SK-N-SH (cell line): Measurements from ENCODE around the gene DZIP3. TPM values are rescaled to one million over a fixed set of nuclear protein-coding genes. Genes with fewer than 3 reads are reported as not detected.

Experiments
- CTCF ChIA-PET: fragments of 300-600, 350-600 bp; formaldehyde crosslinking; extraction: SDS; loops from one replicate; lab custom pipeline; 2021; lab: Yijun Ruan, JAX
- POLR2A ChIA-PET: fragments of 350-600 bp; sonication (Branson Sonifier 250); formaldehyde crosslinking; extraction: SDS; loops from one replicate; lab custom pipeline; 2020; ENCODE audit warnings: antibody characterized with exemption, inconsistent platforms; lab: Yijun Ruan, JAX
- DNase-seq: peaks from one replicate; pipeline ENCODE4 v3.0.0; 2012
- H2AFZ ChIP-seq: fragments of 200-600 bp; sonication (generic); 2 replicates; pipeline ENCODE4 v1.8.1; 2016; ENCODE audit warnings: antibody characterized with exemption, mild to moderate bottlenecking, low read depth
- H3F3A ChIP-seq: fragments of 200-600 bp; sonication (generic); replicated peaks from 2 replicates; pipeline ENCODE3; 2016; ENCODE audit warnings: antibody characterized with exemption, mild to moderate bottlenecking; ENCODE audit not compliant: insufficient read depth
- H3K27ac ChIP-seq, 2 experiments: fragments of 200-500 bp in 1 of 2; fragments of 200-600 bp in 1 of 2; sonication (Bioruptor generic) in 1 of 2; sonication (generic), shearing (Covaris generic) in 1 of 2; 2 replicates each; pipeline versions ENCODE4 v1.5.1 to v1.6.1; 2014 to 2016; ENCODE audit warnings: low read depth in 2 of 2, inconsistent platforms in 1 of 2, low read length in 1 of 2, mild to moderate bottlenecking in 1 of 2, mixed read lengths in 1 of 2
- H3K27me3 ChIP-seq: fragments of 200-600 bp; sonication (generic), shearing (Covaris generic); 2 replicates; pipeline ENCODE4 v1.6.1; 2016; ENCODE audit warnings: mixed run types; ENCODE audit not compliant: insufficient read depth
- H3K36me3 ChIP-seq, 2 experiments: fragments of 200-500 bp in 1 of 2; fragments of 200-600 bp in 1 of 2; sonication (Bioruptor generic) in 1 of 2; sonication (generic) in 1 of 2; replicated peaks in 1 of 2; 2 replicates each; pipeline versions ENCODE3 to v1.5.1; 2014 to 2016; ENCODE audit warnings: low read length in 1 of 2, mild to moderate bottlenecking in 1 of 2; ENCODE audit not compliant: insufficient read depth in 2 of 2, control insufficient read depth in 1 of 2
- H3K4me1 ChIP-seq, 2 experiments: fragments of 200-500 bp in 1 of 2; fragments of 200-600 bp in 1 of 2; sonication (Bioruptor generic) in 1 of 2; sonication (generic), shearing (Covaris generic) in 1 of 2; 2 replicates each; pipeline versions ENCODE4 v1.5.1 to v1.6.1; 2014 to 2016; ENCODE audit warnings: low read depth in 1 of 2, low read length in 1 of 2, mixed run types in 1 of 2; ENCODE audit not compliant: insufficient read depth in 2 of 2, control insufficient read depth in 1 of 2
- H3K4me2 ChIP-seq: fragments of 200-600 bp; sonication (generic), shearing (Covaris generic); 2 replicates; pipeline ENCODE4 v1.6.1; 2017; ENCODE audit warnings: mixed run types
- H3K4me3 ChIP-seq, 2 experiments: fragments of 200-500 bp in 1 of 2; fragments of 200-600 bp in 1 of 2; sonication (Bioruptor generic) in 1 of 2; sonication (generic), shearing (Covaris generic) in 1 of 2; 2 replicates each; pipeline versions ENCODE4 v1.5.1 to v1.8.1; 2014 to 2016; ENCODE audit warnings: low read depth in 2 of 2, inconsistent platforms in 1 of 2, low read length in 1 of 2, mild to moderate bottlenecking in 1 of 2, mixed read lengths in 1 of 2, moderate library complexity in 1 of 2
- H3K79me2 ChIP-seq: fragments of 200-600 bp; sonication (generic); 2 replicates; pipeline ENCODE4 v1.8.1; 2017; ENCODE audit warnings: mild to moderate bottlenecking; ENCODE audit not compliant: insufficient read depth
- H3K9ac ChIP-seq: fragments of 200-600 bp; sonication (generic); 2 replicates; pipeline ENCODE4 v1.6.1; 2017; ENCODE audit warnings: mixed run types
- H3K9me2 ChIP-seq: fragments of 200-600 bp; sonication (generic); 2 replicates; pipeline ENCODE4 v1.6.1; 2017; ENCODE audit warnings: mixed run types
- H3K9me3 ChIP-seq: fragments of 200-600 bp; sonication (generic); 2 replicates; pipeline ENCODE4 v1.6.1; 2017; ENCODE audit warnings: mixed run types, mild to moderate bottlenecking, moderate library complexity
- H4K20me1 ChIP-seq: fragments of 200-600 bp; sonication (generic); 2 replicates; pipeline ENCODE4 v1.6.1; 2017; ENCODE audit warnings: mild to moderate bottlenecking, mixed run types; ENCODE audit not compliant: insufficient read depth
- CHD2 ChIP-seq: fragments of 150-350 bp; IDR thresholded peaks from 2 replicates; pipeline ENCODE4 v1.6.1; 2018; ENCODE audit warnings: low read length; ENCODE audit not compliant: partially characterized antibody
- CTCF ChIP-seq: fragments of 200-600 bp; sonication (generic); IDR thresholded peaks from 2 replicates; pipeline ENCODE4 v1.6.1; 2017; ENCODE audit warnings: antibody characterized with exemption, mild to moderate bottlenecking, moderate library complexity
- ELF1 ChIP-seq: IDR thresholded peaks from 2 replicates; pipeline ENCODE4 v1.4.0; 2012
- EZH2phosphoT487 ChIP-seq: fragments of 200-600 bp; sonication (generic); IDR thresholded peaks from 2 replicates; pipeline ENCODE4 v1.6.1; 2017; ENCODE audit warnings: low read depth, mixed run types, mild to moderate bottlenecking, antibody characterized with exemption, moderate library complexity, borderline replicate concordance
- FOSL2 ChIP-seq: IDR thresholded peaks from 2 replicates; pipeline ENCODE4 v1.4.0; 2012; ENCODE audit warnings: low read depth, mild to moderate bottlenecking, moderate library complexity, borderline replicate concordance
- FOXJ3 ChIP-seq: sonication (generic); formaldehyde crosslinking; IDR thresholded peaks from 2 replicates; pipeline ENCODE4 v1.5.1; 2020; ENCODE audit warnings: mild to moderate bottlenecking, missing genetic modification reagents
- FOXM1 ChIP-seq: IDR thresholded peaks from 2 replicates; pipeline ENCODE4 v1.4.0; 2012; ENCODE audit warnings: low read depth, mild to moderate bottlenecking
- GABPA ChIP-seq: IDR thresholded peaks from 2 replicates; pipeline ENCODE4 v1.4.0; 2012; ENCODE audit warnings: low read depth, mild to moderate bottlenecking
- GATA2 ChIP-seq: sonication (generic); formaldehyde crosslinking; IDR thresholded peaks from 2 replicates; pipeline ENCODE4 v1.5.0; 2020; ENCODE audit warnings: mild to moderate bottlenecking, missing genetic modification reagents
- IRF3 ChIP-seq: fragments of 150-350 bp; IDR thresholded peaks from 2 replicates; pipeline ENCODE4 v1.6.1; 2016; ENCODE audit warnings: mild to moderate bottlenecking, low read depth, low read length
- MAX ChIP-seq: IDR thresholded peaks from 2 replicates; pipeline ENCODE4 v1.4.0; 2012; ENCODE audit warnings: low read depth
- MEF2A ChIP-seq: IDR thresholded peaks from 2 replicates; pipeline ENCODE4 v1.4.0; 2012; ENCODE audit warnings: low read depth, borderline replicate concordance
- NRF1 ChIP-seq: IDR thresholded peaks from 2 replicates; pipeline ENCODE4 v1.6.1; 2012; ENCODE audit warnings: low read depth, mild to moderate bottlenecking, low read length
- POLR2AphosphoS5 ChIP-seq: IDR thresholded peaks from 2 replicates; pipeline ENCODE4 v1.6.1; 2012; ENCODE audit warnings: low read depth, low read length
- REST ChIP-seq: IDR thresholded peaks from 2 replicates; pipeline ENCODE4 v1.6.1; 2012; ENCODE audit warnings: mild to moderate bottlenecking, low read depth, low read length, moderate library complexity
- SIN3A ChIP-seq: IDR thresholded peaks from 2 replicates; pipeline ENCODE4 v1.6.1; 2012; ENCODE audit warnings: low read depth, mild to moderate bottlenecking, low read length, moderate library complexity, borderline replicate concordance
- TCF12 ChIP-seq: IDR thresholded peaks from 2 replicates; pipeline ENCODE4 v1.4.0; 2012
- TEAD4 ChIP-seq: IDR thresholded peaks from 2 replicates; pipeline ENCODE4 v1.4.0; 2012; ENCODE audit warnings: mild to moderate bottlenecking, borderline replicate concordance; ENCODE audit not compliant: insufficient read depth
- USF2 ChIP-seq: fragments of 150-350 bp; IDR thresholded peaks from 2 replicates; pipeline ENCODE4 v1.6.1; 2017; ENCODE audit warnings: antibody characterized with exemption, low read length, low read depth, borderline replicate concordance
- YY1 ChIP-seq: IDR thresholded peaks from 2 replicates; pipeline ENCODE4 v1.4.0; 2012; ENCODE audit warnings: low read depth, mild to moderate bottlenecking
- WGBS: methylation state at CpG from one replicate; pipeline ENCODE4 v1.1.6; 2017; ENCODE audit warnings: low lambda C conversion rate; 5-methylcytosine and 5-hydroxymethylcytosine counted together
- polyA plus RNA-seq, 3 experiments: library from polyadenylated mRNA; depleted of rRNA; stranded (reverse); fragments of >200 nt; gene quantifications; 2 replicates each; pipeline ENCODE4 v1.2.3, GENCODE V29; 2012

DZIP3 gene
- polyA plus RNA-seq, 1 of the 3 experiments (the other 2 are of a cell fraction): 6.3 TPM

GRCh38 chr3:108705045-108705444 is 115.5 kb downstream of the DZIP3 start:
- H3K27me3 ChIP-seq: no peaks in the 10 kb centered on the region
- H3F3A ChIP-seq: no peaks in the 10 kb centered on the region
- H3K4me2 ChIP-seq: no peak overlapping the region
- no peak overlapping the region for H2AFZ ChIP-seq
- H3K36me3 ChIP-seq: no peaks in the 10 kb centered on the region
- TF ChIP-seq FOSL2: no peak
- no peak for TF ChIP-seq TEAD4
- no peak for TF ChIP-seq GATA2 (CRISPR knock-in tag)
- no peak for TF ChIP-seq CTCF
- no peak for TF ChIP-seq GABPA
- no peak for TF ChIP-seq POLR2AphosphoS5
- no peak for TF ChIP-seq NRF1
- TF ChIP-seq FOXM1: no peak
- no peak for TF ChIP-seq MAX
- no peak for TF ChIP-seq ELF1
- no peak for TF ChIP-seq CHD2
- TF ChIP-seq EZH2phosphoT487: no peak
- TF ChIP-seq MEF2A: no peak
- TF ChIP-seq TCF12: no peak
- TF ChIP-seq, all 33 proteins: peak for 0
- Histone ChIP-seq H3K4me1 (no peaks in the 10 kb centered on the region), H3K27ac (no peak overlapping the region), H3K9ac (no peak overlapping the region), H3K9me3 (peaks cover 7% of the 10 kb centered on the region; the same call in 1 of the 2 replicates), H3K4me3 (no peak overlapping the region), H3K79me2 (no peaks in the 10 kb centered on the region), H4K20me1 (no peaks in the 10 kb centered on the region), H3K9me2 (no peaks in the 10 kb centered on the region)
- ChIA-PET POLR2A (no interaction called here), CTCF (interaction anchor here (2.2 kb wide), 1 partner anchor 43 kb away, joined by 4 read pairs; no protein-coding TSS in a partner anchor)
- 58% methylated on average over 1 of the region's 1 CpG for WGBS
- no peak for DNase-seq

- no peak for DNase-seq
- no peak overlapping the region for H3K9ac ChIP-seq
- POLR2A ChIA-PET: no interaction called here
- no peaks in the 10 kb centered on the region for H3K9me2 ChIP-seq
- no peaks in the 10 kb centered on the region for H3K9me3 ChIP-seq
- no peak overlapping the region for H2AFZ ChIP-seq
- no peaks in the 10 kb centered on the region for H4K20me1 ChIP-seq
- CTCF ChIA-PET: no interaction called here
- H3K79me2 ChIP-seq: no peaks in the 10 kb centered on the region
- no peaks in the 10 kb centered on the region for H3K36me3 ChIP-seq
- H3K27ac ChIP-seq: no peak overlapping the region
- no peaks in the 10 kb centered on the region for H3F3A ChIP-seq
- no peaks in the 10 kb centered on the region for H3K27me3 ChIP-seq
- 65% methylated on average over 5 of the region's 5 CpGs for WGBS
- H3K4me3 ChIP-seq: no peak overlapping the region
- H3K4me2 ChIP-seq: no peak overlapping the region
- peaks cover 0 to under 1% of the 10 kb centered on the region in 2 experiments; a peak in 1 of 4 replicates for H3K4me1 ChIP-seq
- no peak for TF ChIP-seq FOXJ3 (CRISPR knock-in tag)
- no peak for TF ChIP-seq REST
- no peak for TF ChIP-seq GATA2 (CRISPR knock-in tag)
- no peak for TF ChIP-seq POLR2AphosphoS5
- TF ChIP-seq IRF3: no peak
- TF ChIP-seq FOSL2: no peak
- no peak for TF ChIP-seq USF2
- no peak for TF ChIP-seq YY1
- no peak for TF ChIP-seq SIN3A
- no peak for TF ChIP-seq NRF1
- TF ChIP-seq CHD2: no peak
- no peak for TF ChIP-seq EZH2phosphoT487
Measured at GRCh38 chr3:108713009-108713516, 123.5 kb downstream of the DZIP3 start.
